GM12878 (cell line): ENCODE data around the gene CLCNKB. TPM values are rescaled to one million over a fixed set of nuclear protein-coding genes. Genes with fewer than 3 reads are reported as not detected.
A peak's percentile ranks its signal among the peaks of the same experiment; 100 is the strongest.

ENCODE experiments used
- ATAC-seq: fragments of 200-7000 bp; cut with Tn5 transposase; 3 replicates; pipeline ENCODE4 v1.9.1; 2020; ENCODE audit warnings: mild to moderate bottlenecking, moderate library complexity
- BruUV-seq: library from RNA; stranded (reverse); fragments of 400-500 nt; replicated peaks from 2 replicates; lab custom pipeline; 2021; lab: Mats Ljungman, UMichigan
- CTCF ChIA-PET: fragments of 300-600 bp; sonication (Branson Sonifier 250); formaldehyde crosslinking; extraction: SDS; loops from one replicate; lab custom pipeline; 2021; ENCODE audit warnings: inconsistent platforms; lab: Yijun Ruan, JAX
- POLR2A ChIA-PET: fragments of 350-600 bp; formaldehyde crosslinking; extraction: SDS; loops from one replicate; lab custom pipeline; 2021; ENCODE audit warnings: inconsistent platforms; lab: Charles Lee
- RAD21 ChIA-PET: fragments of 300-600 bp; sonication (Branson Sonifier 250); formaldehyde crosslinking; loops from one replicate; lab custom pipeline; 2023; ENCODE audit warnings: antibody characterized with exemption; ENCODE audit not compliant: unreplicated experiment; lab: Charles Lee
- SMC1A ChIA-PET: fragments of 300-600 bp; sonication (Branson Sonifier 250); formaldehyde crosslinking; loops from one replicate; lab custom pipeline; 2023; ENCODE audit not compliant: unreplicated experiment, uncharacterized antibody; lab: Charles Lee
- DNase-seq: peaks from one replicate; pipeline ENCODE4 v3.0.0-alpha.2; 2011; ENCODE audit warnings: low read depth, low spot score
- FAIRE-seq: peaks from 3 replicates; lab custom pipeline; 2011; peaks lifted over from hg19 to GRCh38; lab: Jason Lieb, UNC
- H2AFZ ChIP-seq: 2 replicates; pipeline ENCODE4 v1.6.0; 2011; ENCODE audit warnings: low read depth, low read length, control low read depth; ENCODE audit not compliant: control insufficient read depth
- H3K27ac ChIP-seq: 2 replicates; pipeline ENCODE4 v1.5.1; 2011; ENCODE audit warnings: control low read depth; ENCODE audit not compliant: control insufficient read depth, insufficient read depth
- H3K27me3 ChIP-seq, 2 experiments: replicated peaks in 1 of 2; 2 replicates each; pipeline versions ENCODE4 v1.6.0 to v1.6.1; 2011; ENCODE audit warnings: low read length in 1 of 2; ENCODE audit not compliant: control insufficient read depth in 2 of 2, insufficient read depth in 2 of 2
- H3K36me3 ChIP-seq, 2 experiments: 2 replicates each; pipeline ENCODE4 v1.5.1; 2011; ENCODE audit warnings: low read length in 1 of 2; ENCODE audit not compliant: control insufficient read depth in 2 of 2, insufficient read depth in 2 of 2
- H3K4me1 ChIP-seq: 2 replicates; pipeline ENCODE4 v1.6.1; 2011; ENCODE audit warnings: mild to moderate bottlenecking, low read length, moderate library complexity, mixed read lengths; ENCODE audit not compliant: control insufficient read depth, insufficient read depth
- H3K4me2 ChIP-seq: 2 replicates; pipeline ENCODE4 v1.6.0; 2011; ENCODE audit warnings: control low read depth; ENCODE audit not compliant: control insufficient read depth, insufficient read depth
- H3K4me3 ChIP-seq: fragments of 200-600 bp; sonication (generic); 2 replicates; pipeline ENCODE4 v1.5.1; 2016
- H3K79me2 ChIP-seq: 2 replicates; pipeline ENCODE4 v1.6.0; 2011; ENCODE audit warnings: low read length; ENCODE audit not compliant: control insufficient read depth, insufficient read depth
- H3K9ac ChIP-seq: 2 replicates; pipeline ENCODE4 v1.8.0; 2011; ENCODE audit warnings: low read length, control low read depth, mixed read lengths; ENCODE audit not compliant: control insufficient read depth, insufficient read depth
- H3K9me3 ChIP-seq: replicated peaks from 3 replicates; pipeline ENCODE4 v1.5.1; 2011; ENCODE audit warnings: mild to moderate bottlenecking, low read length; ENCODE audit not compliant: control insufficient read depth, insufficient read depth
- H4K20me1 ChIP-seq: 2 replicates; pipeline ENCODE4 v1.6.0; 2011; ENCODE audit not compliant: control insufficient read depth, insufficient read depth
- BACH1 ChIP-seq: fragments of 450-650 bp; IDR thresholded peaks from 2 replicates; pipeline ENCODE4 v1.6.1; 2017; ENCODE audit warnings: mild to moderate bottlenecking, borderline replicate concordance
- BHLHE40 ChIP-seq, 2 experiments: fragments of 450-650 bp in 1 of 2; IDR thresholded peaks; 2 replicates each; pipeline ENCODE4 v1.6.1; 2011 to 2017; ENCODE audit warnings: low read depth in 2 of 2, borderline replicate concordance in 1 of 2, improper control_type of control experiment in 1 of 2, low read length in 1 of 2, mild to moderate bottlenecking in 1 of 2
- BMI1 ChIP-seq: fragments of 450-650 bp; IDR thresholded peaks from 2 replicates; pipeline ENCODE4 v1.6.1; 2016; ENCODE audit warnings: mild to moderate bottlenecking, moderate library complexity, borderline replicate concordance
- ELK1 ChIP-seq: IDR thresholded peaks from 2 replicates; pipeline ENCODE4 v1.6.1; 2012; ENCODE audit warnings: low read depth, low read length, improper control_type of control experiment
- EP300 ChIP-seq, 2 experiments: fragments of 150-350 bp in 1 of 2; IDR thresholded peaks; 2 replicates each; pipeline ENCODE4 v1.6.1; 2011 to 2012; ENCODE audit warnings: low read depth in 2 of 2, low read length in 2 of 2, borderline replicate concordance in 1 of 2, improper control_type of control experiment in 1 of 2, inconsistent platforms in 1 of 2; ENCODE audit not compliant: control insufficient read depth in 1 of 2
- HCFC1 ChIP-seq: fragments of 150-350 bp; IDR thresholded peaks from 2 replicates; pipeline ENCODE4 v1.6.1; 2014; ENCODE audit warnings: low read length
- HDGF ChIP-seq: fragments of 450-650 bp; IDR thresholded peaks from 2 replicates; pipeline ENCODE4 v1.6.1; 2016; ENCODE audit warnings: antibody characterized with exemption
- JUND ChIP-seq: IDR thresholded peaks from 2 replicates; pipeline ENCODE4 v1.6.1; 2012; ENCODE audit warnings: low read depth, mild to moderate bottlenecking, low read length, improper control_type of control experiment, moderate library complexity
- KLF5 ChIP-seq: fragments of 450-650 bp; IDR thresholded peaks from 2 replicates; pipeline ENCODE4 v1.6.1; 2014; ENCODE audit warnings: mild to moderate bottlenecking; ENCODE audit not compliant: partially characterized antibody
- NBN ChIP-seq: fragments of 450-650 bp; IDR thresholded peaks from 2 replicates; pipeline ENCODE4 v1.6.1; 2016
- NFIC ChIP-seq: IDR thresholded peaks from 2 replicates; pipeline ENCODE4 v1.6.1; 2012; ENCODE audit warnings: low read depth, mild to moderate bottlenecking, inconsistent platforms, low read length, moderate library complexity
- NR2C1 ChIP-seq: fragments of 450-650 bp; IDR thresholded peaks from 2 replicates; pipeline ENCODE4 v1.6.1; 2017; ENCODE audit warnings: antibody characterized with exemption, mild to moderate bottlenecking, moderate library complexity
- RAD51 ChIP-seq: fragments of 450-650 bp; IDR thresholded peaks from 2 replicates; pipeline ENCODE4 v1.6.1; 2016; ENCODE audit warnings: moderate library complexity, mild to moderate bottlenecking, inconsistent platforms
- RUNX3 ChIP-seq: IDR thresholded peaks from 2 replicates; pipeline ENCODE4 v1.6.1; 2012; ENCODE audit warnings: low read length, inconsistent platforms
- SREBF2 ChIP-seq: IDR thresholded peaks from 2 replicates; pipeline ENCODE4 v1.6.1; 2012; ENCODE audit warnings: mild to moderate bottlenecking, low read length
- TAF1 ChIP-seq: IDR thresholded peaks from 2 replicates; pipeline ENCODE4 v1.6.1; 2011; ENCODE audit warnings: mild to moderate bottlenecking, low read depth, low read length, borderline replicate concordance
- TBL1XR1 ChIP-seq: IDR thresholded peaks from 2 replicates; pipeline ENCODE4 v1.6.1; 2012; ENCODE audit warnings: low read depth, low read length, improper control_type of control experiment
- YY1 ChIP-seq: IDR thresholded peaks from 2 replicates; pipeline ENCODE4 v1.6.1; 2011; ENCODE audit warnings: low read depth, mild to moderate bottlenecking, low read length
- ZBTB33 ChIP-seq: fragments of 450-650 bp; IDR thresholded peaks from 2 replicates; pipeline ENCODE4 v1.6.1; 2017; ENCODE audit warnings: mild to moderate bottlenecking
- WGBS: methylation state at CpG from one replicate; pipeline ENCODE4 v1.1.6; 2016; ENCODE audit warnings: low lambda C conversion rate; ENCODE audit not compliant: insufficient replicate concordance, insufficient coverage; ENCODE audit errors: missing lambda C conversion rate; 5-methylcytosine and 5-hydroxymethylcytosine counted together
- in situ Hi-C: fragments of 300-500 bp; cut with MboI; formaldehyde crosslinking; loops from 9 replicates; pipeline ENCODE4 v1.14.3; 2018; ENCODE audit warnings: mixed read lengths
- intact Hi-C: fragments of 100-400 bp; cut with micrococcal nuclease; formaldehyde crosslinking; loops from one replicate; pipeline ENCODE4 v1.14.2; 2022; ENCODE audit not compliant: unreplicated experiment
- polyA plus RNA-seq, 11 experiments: library from polyadenylated mRNA; depleted of rRNA in 4 of 11; unstranded in 6 of 11; stranded (reverse) in 5 of 11; fragments of >200 nt; fragmentation: Nextera tagmentation in 4 of 11; fragmentation: Illumina TruSeq in 1 of 11; extraction: Ambion mirVana in 4 of 11; extraction: Trizol in 1 of 11; gene quantifications; 1 replicate in 1 of 11; 2 replicates in 10 of 11; pipeline versions ENCODE4 v1.2.1 to v1.2.3, GENCODE V29; 2011 to 2016; ENCODE audit warnings: inconsistent platforms in 2 of 11, missing spikeins in 2 of 11, low read depth in 1 of 11
- total RNA-seq, 4 experiments: library from RNA; depleted of rRNA in 3 of 4; stranded (reverse); fragments of >200 nt in 3 of 4; fragmentation: Illumina TruSeq in 1 of 4; extraction: Trizol in 1 of 4; gene quantifications; 2 replicates each; pipeline versions ENCODE4 v1.2.1 to v1.2.3, GENCODE V29; 2013 to 2021
- TF ChIP-seq, protein P1 (sequence below): fragments of 450-650 bp; IDR thresholded peaks from 2 replicates; pipeline ENCODE4 v1.6.1; 2016; ENCODE audit warnings: mild to moderate bottlenecking

The CLCNKB gene
- total and polyA plus RNA-seq, 10 of the 15 experiments (the other 5 are each of a cell fraction or from before 2014, with no cell fraction given) = 0.05 TPM; not detected in 9

- peak; percentile 33 for DNase-seq
- BruUV-seq = no TSS peak
- no peak overlapping the region for H3K4me3 ChIP-seq
- H3K4me2 ChIP-seq = no peak overlapping the region
- H3K36me3 ChIP-seq = no peaks in the 10 kb centered on the region
- in situ Hi-C loops = no loop called here
- no peak overlapping the region for H3K27ac ChIP-seq
- no peaks in the 10 kb centered on the region for H3K4me1 ChIP-seq
- H4K20me1 ChIP-seq = no peaks in the 10 kb centered on the region
- ChIA-PET RAD21 (interaction anchor here (0.5 to 2.3 kb wide), 6 partner anchors 25 to 264 kb away, joined by 3 to 9 read pairs (median 4); no protein-coding TSS in a partner anchor), CTCF (interaction anchor here (0.7 to 5.5 kb wide), 7 partner anchors 23 to 264 kb away, joined by 3 to 81 read pairs (median 4); no protein-coding TSS in a partner anchor), POLR2A (no interaction called here), SMC1A (interaction anchor here (0.6 to 3.5 kb wide), 3 partner anchors 45 to 48 kb away, joined by 3 to 17 read pairs (median 12); no protein-coding TSS in a partner anchor)
- intact Hi-C loops = loop anchor here (1.0 to 10.0 kb wide), 3 partner anchors 47 to 264 kb away; no protein-coding TSS in a partner anchor
- H2AFZ ChIP-seq = no peak overlapping the region; the same call in 1 of the 2 replicates
- FAIRE-seq = peak; percentile 83
- H3K79me2 ChIP-seq = no peaks in the 10 kb centered on the region
- 33% methylated on average over 17 of the region's 18 CpGs for WGBS
- H3K9ac ChIP-seq = no peak overlapping the region
- no peaks in the 10 kb centered on the region for H3K9me3 ChIP-seq
- peak; percentile 97 for ATAC-seq
- H3K27me3 ChIP-seq = no peaks in the 10 kb centered on the region
- TF ChIP-seq KLF5 (no peak), JUND (no peak), RAD51 (no peak), BMI1 (no peak), YY1 (peak; percentile 55; the same call in 1 of the 2 replicates), ELK1 (no peak), TAF1 (no peak), BACH1 (no peak), NR2C1 (no peak), TBL1XR1 (no peak), HDGF (0 out of 2 replicates have a peak, but pooled peaks have one; percentile 29), ZBTB33 (no peak), NFIC (no peak), SREBF2 (no peak), EP300 (IDR thresholded peaks at IDR 0.05; ENCODE audit: borderline replicate concordance in 1 of 2, control insufficient read depth in 1 of 2, low read depth in 2 of 2, low read length in 2 of 2) (no peak), BHLHE40 (IDR thresholded peaks at IDR 0.05; ENCODE audit: borderline replicate concordance in 1 of 2, low read depth in 2 of 2, low read length in 1 of 2) (peak in 1 of 2 experiments; percentile 41; a peak in 1 of 4 replicates), RUNX3 (0 out of 2 replicates have a peak, but pooled peaks have one; percentile 21), HCFC1 (peak; percentile 24; the same call in 1 of the 2 replicates), NBN (no peak)
- TF ChIP-seq, protein P1, sequence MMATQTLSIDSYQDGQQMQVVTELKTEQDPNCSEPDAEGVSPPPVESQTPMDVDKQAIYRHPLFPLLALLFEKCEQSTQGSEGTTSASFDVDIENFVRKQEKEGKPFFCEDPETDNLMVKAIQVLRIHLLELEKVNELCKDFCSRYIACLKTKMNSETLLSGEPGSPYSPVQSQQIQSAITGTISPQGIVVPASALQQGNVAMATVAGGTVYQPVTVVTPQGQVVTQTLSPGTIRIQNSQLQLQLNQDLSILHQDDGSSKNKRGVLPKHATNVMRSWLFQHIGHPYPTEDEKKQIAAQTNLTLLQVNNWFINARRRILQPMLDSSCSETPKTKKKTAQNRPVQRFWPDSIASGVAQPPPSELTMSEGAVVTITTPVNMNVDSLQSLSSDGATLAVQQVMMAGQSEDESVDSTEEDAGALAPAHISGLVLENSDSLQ = no peak
Observed at GRCh38 chr1:16055613-16056520, 12.3 kb downstream of the CLCNKB start.
